Trophoblast cell (in vitro differentiated cells and primary cell): ENCODE results near the gene NOXRED1.
A peak's percentile ranks its signal among the peaks of the same experiment; 100 is the strongest.

ENCODE experiments used
- DNase-seq, 2 donors: peaks; one replicate each; pipeline ENCODE4 v3.0.0-alpha.2; 2016
- H2AFZ ChIP-seq: 2 replicates; pipeline ENCODE4 v1.6.1; 2013; ENCODE audit warnings: low read length, moderate library complexity, mild to moderate bottlenecking; ENCODE audit not compliant: insufficient read depth, poor library complexity
- H2AK5ac ChIP-seq: 2 replicates; pipeline ENCODE4 v1.6.1; 2013; ENCODE audit warnings: mild to moderate bottlenecking, low read length
- H2BK120ac ChIP-seq: 2 replicates; pipeline ENCODE4 v1.6.1; 2013; ENCODE audit warnings: low read length, mild to moderate bottlenecking, moderate library complexity; ENCODE audit not compliant: insufficient read depth, poor library complexity
- H2BK12ac ChIP-seq: 2 replicates; pipeline ENCODE4 v1.6.1; 2013; ENCODE audit warnings: mild to moderate bottlenecking, low read length, moderate library complexity
- H2BK5ac ChIP-seq: 2 replicates; pipeline ENCODE4 v1.6.1; 2013; ENCODE audit warnings: low read length, low read depth, moderate library complexity, mild to moderate bottlenecking; ENCODE audit not compliant: poor library complexity
- H3K14ac ChIP-seq: 2 replicates; pipeline ENCODE4 v1.6.1; 2013; ENCODE audit warnings: mild to moderate bottlenecking, low read length
- H3K18ac ChIP-seq: 2 replicates; pipeline ENCODE4 v1.6.1; 2013; ENCODE audit warnings: mild to moderate bottlenecking, low read length
- H3K23ac ChIP-seq: 2 replicates; pipeline ENCODE4 v1.6.1; 2013; ENCODE audit warnings: low read length
- H3K27ac ChIP-seq: 2 replicates; pipeline ENCODE4 v1.5.1; 2013; ENCODE audit warnings: low read depth, mild to moderate bottlenecking, inconsistent platforms, low read length, moderate library complexity
- H3K27me3 ChIP-seq: 2 replicates; pipeline ENCODE4 v1.6.1; 2013; ENCODE audit warnings: inconsistent platforms, mild to moderate bottlenecking, low read length, moderate library complexity; ENCODE audit not compliant: insufficient read depth
- H3K36me3 ChIP-seq, 2 experiments: 1 replicate in 1 of 2; 2 replicates in 1 of 2; pipeline ENCODE4 v1.6.1; 2013; ENCODE audit warnings: low read length in 2 of 2, mild to moderate bottlenecking in 2 of 2, moderate library complexity in 1 of 2; ENCODE audit not compliant: insufficient read depth in 2 of 2, control insufficient read depth in 1 of 2
- H3K4ac ChIP-seq: 2 replicates; pipeline ENCODE4 v1.6.1; 2013; ENCODE audit warnings: low read depth, mild to moderate bottlenecking, low read length, moderate library complexity
- H3K4me1 ChIP-seq, 2 experiments: 1 replicate in 1 of 2; 2 replicates in 1 of 2; pipeline ENCODE4 v1.6.1; 2013; ENCODE audit warnings: low read length in 2 of 2, mild to moderate bottlenecking in 2 of 2, moderate library complexity in 1 of 2; ENCODE audit not compliant: insufficient read depth in 2 of 2, control insufficient read depth in 1 of 2
- H3K4me2 ChIP-seq: 2 replicates; pipeline ENCODE4 v1.6.1; 2013; ENCODE audit warnings: inconsistent platforms, mild to moderate bottlenecking, low read length, moderate library complexity
- H3K4me3 ChIP-seq: 2 replicates; pipeline ENCODE4 v1.5.1; 2013; ENCODE audit warnings: mild to moderate bottlenecking, low read depth, low read length, inconsistent platforms
- H3K79me1 ChIP-seq: one replicate; pipeline ENCODE4 v1.6.1; 2013; ENCODE audit warnings: low read length
- H3K79me2 ChIP-seq: 2 replicates; pipeline ENCODE4 v1.6.1; 2013; ENCODE audit warnings: low read length, mild to moderate bottlenecking; ENCODE audit not compliant: control insufficient read depth, insufficient read depth, poor library complexity
- H3K9ac ChIP-seq: 2 replicates; pipeline ENCODE4 v1.6.1; 2013; ENCODE audit warnings: mild to moderate bottlenecking, low read length
- H3K9me3 ChIP-seq: 2 replicates; pipeline ENCODE4 v1.6.1; 2013; ENCODE audit warnings: low read depth, mild to moderate bottlenecking, control low read depth, inconsistent platforms, low read length; ENCODE audit not compliant: insufficient read depth
- H4K12ac ChIP-seq: 2 replicates; pipeline ENCODE4 v1.6.1; 2013; ENCODE audit warnings: low read depth, mild to moderate bottlenecking, low read length, moderate library complexity
- H4K8ac ChIP-seq: 2 replicates; pipeline ENCODE4 v1.6.1; 2013; ENCODE audit warnings: low read depth, mild to moderate bottlenecking, low read length, moderate library complexity
- H4K91ac ChIP-seq: one replicate; pipeline ENCODE4 v1.6.1; 2013; ENCODE audit warnings: low read depth, mild to moderate bottlenecking, low read length, moderate library complexity
- WGBS: extraction: QIAGEN DNeasy Blood & Tissue Kit; methylation state at CpG from one replicate; pipeline ENCODE4 v1.1.7; 2013; ENCODE audit warnings: missing lambda C conversion rate; ENCODE audit not compliant: insufficient read length, insufficient coverage; ENCODE audit errors: extremely low coverage; 5-methylcytosine and 5-hydroxymethylcytosine counted together

Gene NOXRED1

GRCh38 chr14:77467801-77468200, 44.5 kb upstream of the NOXRED1 start:
- Histone ChIP-seq H2BK120ac (no peak overlapping the region), H3K79me2 (no peaks in the 10 kb centered on the region), H2BK12ac (no peak overlapping the region), H3K4me3 (no peak overlapping the region), H4K8ac (no peak overlapping the region), H2AFZ (no peak overlapping the region), H3K27me3 (no peaks in the 10 kb centered on the region), H3K4ac (no peak overlapping the region), H3K23ac (no peak overlapping the region), H3K27ac (no peak overlapping the region), H2BK5ac (no peak overlapping the region), H3K79me1 (no peaks in the 10 kb centered on the region), H4K12ac (no peak overlapping the region), H3K9me3 (no peaks in the 10 kb centered on the region), H2AK5ac (no peak overlapping the region), H3K9ac (no peak overlapping the region), H3K4me2 (no peak overlapping the region), H4K91ac (no peak overlapping the region), H3K14ac (no peak overlapping the region), H3K36me3 (peaks cover 33 to 49% of the 10 kb centered on the region in 2 experiments), H3K18ac (no peak overlapping the region), H3K4me1 (no peaks in the 10 kb centered on the region)
- DNase-seq, result peak in 1 of 2 donors; percentile 66
- WGBS, result no CpG with 5 or more reads among the region's 5 CpGs

GRCh38 chr14:77459072-77459723, 35.9 kb upstream of the NOXRED1 start:
- no peak overlapping the region for H2AK5ac ChIP-seq
- H3K79me2 ChIP-seq, result peaks cover 8% of the 10 kb centered on the region
- no peak overlapping the region for H3K27ac ChIP-seq
- no CpG with 5 or more reads among the region's 13 CpGs for WGBS
- H2BK12ac ChIP-seq, result no peak overlapping the region
- no peak overlapping the region for H3K14ac ChIP-seq
- no peak overlapping the region for H2AFZ ChIP-seq
- no peak overlapping the region for H4K8ac ChIP-seq
- H3K18ac ChIP-seq, result no peak overlapping the region
- no peak overlapping the region for H2BK5ac ChIP-seq
- no peak overlapping the region for H3K4me3 ChIP-seq
- H4K91ac ChIP-seq, result no peak overlapping the region
- H3K4ac ChIP-seq, result peak overlapping the region; percentile 1
- H2BK120ac ChIP-seq, result no peak overlapping the region
- no peaks in the 10 kb centered on the region for H3K4me1 ChIP-seq
- H3K36me3 ChIP-seq, result peaks cover 19 to 40% of the 10 kb centered on the region in 2 experiments
- H4K12ac ChIP-seq, result no peak overlapping the region
- DNase-seq, result peak; percentile 72 to 86
- H3K9ac ChIP-seq, result no peak overlapping the region
- no peaks in the 10 kb centered on the region for H3K9me3 ChIP-seq
- H3K79me1 ChIP-seq, result peaks cover 9% of the 10 kb centered on the region
- peak overlapping the region; percentile 90 for H3K4me2 ChIP-seq
- H3K27me3 ChIP-seq, result no peaks in the 10 kb centered on the region
- no peak overlapping the region for H3K23ac ChIP-seq

- H2AK5ac ChIP-seq, result peak overlapping the region; percentile 16
Measured at GRCh38 chr14:77458249-77458950, 35.1 kb upstream of the NOXRED1 start.

GRCh38 chr14:77457522-77458248, 34.4 kb upstream of the NOXRED1 start, which contains the start of the genes AHSA1 and VIPAS39:
Gene AHSA1 (plus strand): TSS chr14:77458093. CDS start chr14:77458190, 97 bp downstream.
Gene VIPAS39 (minus strand): TSS chr14:77457601. CDS start chr14:77454102, 3,499 bp downstream.
- Histone ChIP-seq H2BK12ac (no peak within 1 kb of the TSS), H3K4me3 (peak within 1 kb of the TSS; percentile 94), H4K8ac (peak within 1 kb of the TSS; percentile 72), H3K23ac (no peak within 1 kb of the TSS), H2AFZ (peak within 1 kb of the TSS; percentile 50), H4K91ac (peak within 1 kb of the TSS; percentile 64), H3K14ac (peak within 1 kb of the TSS; percentile 75), H2BK5ac (peak within 1 kb of the TSS; percentile 73), H3K9ac (peak within 1 kb of the TSS; percentile 96), H2BK120ac (peak within 1 kb of the TSS; percentile 27), H3K4me2 (peak within 1 kb of the TSS; percentile 90), H3K27me3 (no peaks in the 10 kb centered on the region), H4K12ac (peak within 1 kb of the TSS; percentile 26), H3K4ac (peak within 1 kb of the TSS; percentile 46), H2AK5ac (peak within 1 kb of the TSS; percentile 16), H3K18ac (peak within 1 kb of the TSS; percentile 71), H3K9me3 (no peaks in the 10 kb centered on the region), H3K27ac (peak within 1 kb of the TSS; percentile 67), H3K4me1 (no peaks in the 10 kb centered on the region), H3K79me1 (peaks cover 9% of the 10 kb centered on the region), H3K36me3 (peaks cover 12 to 32% of the 10 kb centered on the region in 2 experiments), H3K79me2 (peaks cover 8% of the 10 kb centered on the region)
- WGBS, result no CpG with 5 or more reads among the region's 50 CpGs
- DNase-seq, result peak; percentile 98

More at GRCh38 chr14:77458249-77458950, 35.1 kb upstream of the NOXRED1 start:
- H3K79me1 ChIP-seq, result peaks cover 9% of the 10 kb centered on the region
- H4K8ac ChIP-seq, result peak overlapping the region; percentile 56
- peak overlapping the region; percentile 29 for H2BK5ac ChIP-seq
- peaks cover 8% of the 10 kb centered on the region for H3K79me2 ChIP-seq
- H3K9me3 ChIP-seq, result no peaks in the 10 kb centered on the region
- peak; percentile 54 to 73 for DNase-seq
- WGBS, result no CpG with 5 or more reads among the region's 29 CpGs
- H2BK12ac ChIP-seq, result no peak overlapping the region
- H3K23ac ChIP-seq, result no peak overlapping the region
- H3K4me3 ChIP-seq, result peak overlapping the region; percentile 94
- peaks cover 16 to 33% of the 10 kb centered on the region in 2 experiments for H3K36me3 ChIP-seq
- peak overlapping the region; percentile 64 for H4K91ac ChIP-seq
- no peaks in the 10 kb centered on the region for H3K4me1 ChIP-seq
- H3K4ac ChIP-seq, result peak overlapping the region; percentile 46
- H3K14ac ChIP-seq, result peak overlapping the region; percentile 75
- H3K18ac ChIP-seq, result peak overlapping the region; percentile 71
- peak overlapping the region; percentile 90 for H3K4me2 ChIP-seq
- H3K27ac ChIP-seq, result peak overlapping the region; percentile 67
- peak overlapping the region; percentile 78 for H3K9ac ChIP-seq
- no peaks in the 10 kb centered on the region for H3K27me3 ChIP-seq
- no peak overlapping the region for H2BK120ac ChIP-seq
- H2AFZ ChIP-seq, result peak overlapping the region; percentile 50
- peak overlapping the region; percentile 15 for H4K12ac ChIP-seq
